Keratinocyte (primary cell): Measurements from ENCODE around the gene MYO1H. TPM values are rescaled to one million over a fixed set of nuclear protein-coding genes. Genes with fewer than 3 reads are reported as not detected.

Experiments
- DNase-seq: peaks from one replicate; pipeline ENCODE4 v3.0.0-alpha.2; 2011; ENCODE audit warnings: low read depth, missing footprints, low spot score
- FAIRE-seq: peaks from 2 replicates; lab custom pipeline; 2011; peaks lifted over from hg19 to GRCh38; lab: Jason Lieb, UNC
- H2AFZ ChIP-seq: 2 replicates; pipeline ENCODE4 v1.6.0; 2012; ENCODE audit warnings: low read length, control low read depth, inconsistent platforms; ENCODE audit not compliant: control insufficient read depth
- H3K27ac ChIP-seq: 2 replicates; pipeline ENCODE4 v1.5.1; 2011; ENCODE audit warnings: low read length; ENCODE audit not compliant: control insufficient read depth, insufficient read depth
- H3K27me3 ChIP-seq: 3 replicates; pipeline ENCODE4 v1.6.0; 2011; ENCODE audit warnings: low read length; ENCODE audit not compliant: control insufficient read depth, insufficient read depth; ENCODE audit errors: extremely low read depth
- H3K36me3 ChIP-seq, 2 experiments: 2 replicates in 1 of 2; 3 replicates in 1 of 2; pipeline ENCODE4 v1.5.1; 2011; ENCODE audit warnings: low read length in 2 of 2, mild to moderate bottlenecking in 1 of 2; ENCODE audit not compliant: control insufficient read depth in 2 of 2, insufficient read depth in 2 of 2; ENCODE audit errors: extremely low read depth in 1 of 2
- H3K4me1 ChIP-seq: 3 replicates; pipeline ENCODE4 v1.5.1; 2011; ENCODE audit warnings: low read length; ENCODE audit not compliant: control insufficient read depth, insufficient read depth; ENCODE audit errors: extremely low read depth
- H3K4me2 ChIP-seq: 3 replicates; pipeline ENCODE4 v1.6.0; 2011; ENCODE audit warnings: low read depth, low read length; ENCODE audit not compliant: control insufficient read depth, insufficient read depth; ENCODE audit errors: extremely low read depth
- H3K4me3 ChIP-seq, 3 experiments: fragments of 200-600 bp in 1 of 3; sonication (generic) in 1 of 3; 2 replicates in 2 of 3; 3 replicates in 1 of 3; pipeline ENCODE4 v1.5.1; 2011 to 2016; ENCODE audit warnings: low read length in 3 of 3, mild to moderate bottlenecking in 3 of 3, control low read depth in 2 of 3, inconsistent platforms in 1 of 3, low read depth in 1 of 3, mixed read lengths in 1 of 3, mixed run types in 1 of 3, moderate library complexity in 1 of 3; ENCODE audit not compliant: control insufficient read depth in 2 of 3, insufficient read depth in 2 of 3; ENCODE audit errors: extremely low read depth in 1 of 3
- H3K79me2 ChIP-seq: 2 replicates; pipeline ENCODE4 v1.6.0; 2012; ENCODE audit warnings: low read length; ENCODE audit not compliant: control insufficient read depth, insufficient read depth
- H3K9ac ChIP-seq: 3 replicates; pipeline ENCODE4 v1.6.0; 2011; ENCODE audit warnings: low read length; ENCODE audit not compliant: control insufficient read depth, insufficient read depth; ENCODE audit errors: extremely low read depth
- H3K9me1 ChIP-seq: 3 replicates; pipeline ENCODE4 v1.6.0; 2011; ENCODE audit warnings: low read length; ENCODE audit not compliant: control insufficient read depth, insufficient read depth; ENCODE audit errors: extremely low read depth
- H3K9me3 ChIP-seq: 2 replicates; pipeline ENCODE4 v1.5.1; 2012; ENCODE audit warnings: low read depth, low read length; ENCODE audit not compliant: control insufficient read depth
- H4K20me1 ChIP-seq: 3 replicates; pipeline ENCODE4 v1.6.0; 2011; ENCODE audit warnings: low read length; ENCODE audit not compliant: control insufficient read depth, insufficient read depth; ENCODE audit errors: extremely low read depth
- CTCF ChIP-seq, 3 experiments: IDR thresholded peaks in 1 of 3; conservative IDR thresholded peaks in 1 of 3; optimal IDR thresholded peaks in 1 of 3; 2 replicates in 2 of 3; 3 replicates in 1 of 3; pipeline versions ENCODE3 to v1.5.1; 2011; ENCODE audit warnings: low read length in 3 of 3, mild to moderate bottlenecking in 3 of 3, moderate library complexity in 2 of 3, control low read depth in 1 of 3, inconsistent platforms in 1 of 3; ENCODE audit not compliant: insufficient read depth in 2 of 3; ENCODE audit errors: extremely low read depth in 1 of 3
- EZH2 ChIP-seq: IDR thresholded peaks from one replicate; pipeline ENCODE4 v1.6.1; 2012; ENCODE audit warnings: inconsistent platforms, mild to moderate bottlenecking, low read length, moderate library complexity
- dilution Hi-C: fragments of 300-500 bp; cut with MboI; formaldehyde crosslinking; loops from one replicate; pipeline ENCODE4 v1.7.0; 2020; ENCODE audit warnings: low sequenced_read_pairs; ENCODE audit not compliant: extremely low pct_ligation_motif_present
- polyA plus RNA-seq, 5 experiments: library from polyadenylated mRNA; depleted of rRNA in 3 of 5; stranded (reverse) in 3 of 5; stranded (forward) in 1 of 5; unstranded in 1 of 5; fragments of >200 nt; gene quantifications; 1 replicate in 1 of 5; 2 replicates in 3 of 5; 3 replicates in 1 of 5; pipeline versions ENCODE4 v1.2.1 to v1.2.3, GENCODE V29; 2011 to 2012; ENCODE audit warnings: missing spikeins in 2 of 5, low read depth in 1 of 5, low replicate concordance in 1 of 5

Gene MYO1H
- polyA plus RNA-seq, 1 donor (not counting 4 experiments of a cell fraction or from before 2014, with no cell fraction given) = not detected

GRCh38 chr12:109334887-109335286, 12.8 kb upstream of the MYO1H start:
- H3K36me3 ChIP-seq = no peaks in the 10 kb centered on the region
- dilution Hi-C loops = loop anchor here (5.0 kb wide), 1 partner anchor 58 kb away; no protein-coding TSS in a partner anchor
- no peak for TF ChIP-seq EZH2
- no peak for TF ChIP-seq CTCF (optimal IDR thresholded peaks at IDR 0.05 in 1 of 3, IDR thresholded peaks at IDR 0.05 in 1 of 3, conservative IDR thresholded peaks at IDR 0.05 in 1 of 3; ENCODE audit: extremely low read depth in 1 of 3, insufficient read depth in 2 of 3, low read length in 3 of 3)
- H2AFZ ChIP-seq = no peak overlapping the region
- H4K20me1 ChIP-seq = no peaks in the 10 kb centered on the region
- no peak for FAIRE-seq
- no peak overlapping the region for H3K4me2 ChIP-seq
- H3K9ac ChIP-seq = no peak overlapping the region
- H3K9me3 ChIP-seq = no peaks in the 10 kb centered on the region
- no peaks in the 10 kb centered on the region for H3K9me1 ChIP-seq
- no peaks in the 10 kb centered on the region for H3K79me2 ChIP-seq
- H3K27ac ChIP-seq = no peak overlapping the region
- no peaks in the 10 kb centered on the region for H3K27me3 ChIP-seq
- no peaks in the 10 kb centered on the region for H3K4me1 ChIP-seq
- no peak overlapping the region for H3K4me3 ChIP-seq
- DNase-seq = no peak

DNA sequence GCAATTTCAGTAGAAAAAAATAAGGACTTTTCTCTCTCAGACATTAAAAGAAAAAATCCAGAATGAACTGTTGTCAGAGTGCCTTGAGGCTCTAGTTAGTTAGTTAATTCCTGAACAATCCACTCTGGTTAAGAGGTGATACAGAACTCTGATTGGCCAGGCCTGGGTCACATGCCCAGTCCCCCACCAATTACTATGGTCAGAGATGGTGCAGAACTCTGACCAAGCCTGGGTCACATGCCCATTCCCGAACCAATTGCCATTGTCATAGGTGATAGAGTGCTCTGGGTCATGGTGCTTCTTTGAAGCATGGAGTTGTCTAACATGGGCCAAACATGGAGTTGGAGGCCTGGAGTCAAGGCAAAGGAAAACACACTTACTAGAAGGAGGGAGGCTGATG, 11.1 kb upstream of the MYO1H start:
- no peak overlapping the region for H3K4me2 ChIP-seq
- H3K9me1 ChIP-seq = no peaks in the 10 kb centered on the region
- dilution Hi-C loops = no loop called here
- FAIRE-seq (no peak), DNase-seq (no peak)
- H3K4me1 ChIP-seq = no peaks in the 10 kb centered on the region
- H3K9me3 ChIP-seq = no peaks in the 10 kb centered on the region
- no peak for TF ChIP-seq EZH2
- no peak for TF ChIP-seq CTCF (optimal IDR thresholded peaks at IDR 0.05 in 1 of 3, IDR thresholded peaks at IDR 0.05 in 1 of 3, conservative IDR thresholded peaks at IDR 0.05 in 1 of 3; ENCODE audit: extremely low read depth in 1 of 3, insufficient read depth in 2 of 3, low read length in 3 of 3)
- no peak overlapping the region for H3K9ac ChIP-seq
- H4K20me1 ChIP-seq = no peaks in the 10 kb centered on the region
- H3K79me2 ChIP-seq = no peaks in the 10 kb centered on the region
- no peaks in the 10 kb centered on the region for H3K36me3 ChIP-seq
- no peaks in the 10 kb centered on the region for H3K27me3 ChIP-seq
- no peak overlapping the region for H2AFZ ChIP-seq
- H3K4me3 ChIP-seq = no peak overlapping the region
- H3K27ac ChIP-seq = no peak overlapping the region
